RCC 7860 (cell line): ENCODE measurements around the gene KCTD19.
A peak's percentile ranks its signal among the peaks of the same experiment; 100 is the strongest.

ENCODE experiments used
- DNase-seq: peaks from one replicate; pipeline ENCODE4 v3.0.0-alpha.2; 2015; ENCODE audit warnings: low spot score
- FAIRE-seq: peaks from 2 replicates; lab custom pipeline; 2012; peaks lifted over from hg19 to GRCh38; lab: Jason Lieb, UNC

The KCTD19 gene

GRCh38 chr16:67284699-67285646 is 41.6 kb downstream of the KCTD19 start:
- DNase-seq (no peak), FAIRE-seq (no peak)

- no peak for FAIRE-seq
- no peak for DNase-seq
These were observed 42.5 kb downstream of the KCTD19 start for GRCh38 chr16:67283826-67284555.

DNA sequence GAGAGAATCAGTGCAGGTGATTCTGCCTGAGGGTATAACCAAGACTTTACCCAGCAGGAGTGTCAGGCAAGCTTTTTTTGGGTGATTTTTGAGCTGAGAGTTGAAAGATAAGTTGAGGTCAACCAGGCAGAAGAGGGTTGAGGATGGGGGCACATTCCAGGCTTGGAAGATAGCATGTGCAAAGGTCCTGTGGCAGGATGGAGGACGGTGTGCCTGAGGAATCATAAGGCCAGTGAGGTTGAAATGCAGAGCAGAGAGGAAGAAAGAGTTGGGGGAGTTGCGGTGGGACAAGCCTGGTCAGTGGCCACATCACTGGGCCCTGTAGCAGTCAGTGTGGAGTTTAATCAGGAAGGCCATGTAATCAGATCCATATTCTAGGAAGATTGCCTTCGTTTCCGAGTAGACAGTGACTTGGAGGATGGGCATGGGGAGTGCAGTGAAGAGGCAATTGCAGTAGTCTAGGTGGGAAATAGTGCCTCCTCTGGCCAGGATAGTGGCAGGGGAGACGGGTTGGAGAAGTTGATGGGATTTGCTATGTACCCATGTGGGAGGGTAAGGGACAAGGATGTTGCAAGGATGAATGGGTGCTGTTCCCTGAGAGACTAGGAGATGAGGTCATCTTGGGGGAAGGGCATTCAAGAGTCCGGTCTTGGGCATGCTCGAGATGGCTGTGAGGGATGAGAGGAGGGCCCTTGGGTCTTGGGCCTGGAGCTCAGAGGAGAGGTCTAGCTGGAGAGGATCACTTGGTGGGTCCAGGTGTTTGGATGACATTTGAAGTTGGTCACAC is 43.3 kb downstream of the KCTD19 start:
- FAIRE-seq = no peak
- DNase-seq = peak; percentile 37

DNA sequence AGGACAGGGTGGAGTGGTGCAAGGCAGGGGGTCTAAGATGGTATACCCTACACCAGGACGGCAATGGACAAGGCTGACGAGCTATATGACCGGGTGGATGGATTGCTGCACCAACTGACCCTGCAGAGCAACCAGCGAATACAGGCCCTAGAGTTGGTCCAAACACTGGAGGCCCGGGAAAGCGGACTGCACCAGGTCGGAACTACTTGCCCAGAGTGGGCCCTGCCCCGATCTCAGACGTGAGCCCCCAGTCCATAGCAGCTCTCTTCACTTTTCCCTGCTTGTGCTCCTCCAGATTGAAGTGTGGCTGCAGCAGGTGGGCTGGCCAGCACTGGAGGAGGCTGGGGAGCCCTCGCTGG is 44.1 kb downstream of the KCTD19 start:
- FAIRE-seq = no peak

DNA sequence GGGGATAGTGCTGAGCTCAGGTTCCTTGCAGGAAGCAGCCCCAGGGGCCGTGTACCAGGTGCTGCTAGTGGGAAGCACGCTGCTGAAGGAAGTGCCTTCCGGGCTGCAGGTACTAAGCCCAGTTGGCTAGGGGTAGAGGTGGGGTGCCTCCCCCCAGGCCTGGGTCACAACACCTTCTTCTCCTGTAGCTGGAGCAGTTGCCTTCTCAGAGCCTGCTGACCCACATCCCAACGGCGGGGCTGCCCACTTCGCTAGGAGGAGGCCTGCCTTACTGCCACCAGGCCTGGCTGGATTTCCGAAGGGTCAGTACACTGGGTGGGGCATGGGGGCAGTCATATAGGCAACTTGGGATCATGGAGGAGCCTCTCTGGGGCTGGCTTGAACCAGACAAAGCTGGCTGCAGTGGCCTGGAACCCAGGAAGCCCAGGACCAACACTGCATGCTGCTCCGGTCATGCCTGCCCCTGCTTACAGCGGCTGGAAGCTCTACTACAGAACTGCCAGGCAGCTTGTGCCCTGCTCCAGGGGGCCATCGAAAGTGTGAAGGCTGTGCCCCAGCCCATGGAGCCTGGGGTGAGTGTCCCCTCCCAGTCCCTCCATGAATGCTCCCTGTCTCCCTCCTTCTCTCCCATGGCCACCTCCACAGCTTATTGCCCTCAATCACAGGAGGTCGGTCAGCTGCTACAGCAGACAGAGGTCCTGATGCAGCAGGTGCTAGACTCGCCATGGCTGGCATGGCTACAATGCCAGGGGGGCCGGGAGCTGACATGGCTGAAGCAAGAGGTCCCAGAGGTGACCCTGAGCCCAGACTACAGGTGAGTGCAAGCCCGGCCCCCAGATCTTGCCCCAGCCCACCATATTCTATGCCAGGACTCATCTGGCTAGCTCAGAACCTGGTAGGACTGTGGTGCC is 44.8 kb downstream of the KCTD19 start:
- FAIRE-seq = no peak
- no peak for DNase-seq

More for the DNA sequence above, 44.1 kb downstream of the KCTD19 start:
- no peak for DNase-seq

- no peak for FAIRE-seq
- DNase-seq = no peak
These were observed 46.2 kb downstream of the KCTD19 start for GRCh38 chr16:67280090-67281015.

- DNase-seq (peak; percentile 70), FAIRE-seq (no peak)
These were observed 47.0 kb downstream of the KCTD19 start, which contains the start of gene PLEKHG4 for GRCh38 chr16:67279296-67280089. Gene PLEKHG4, plus strand, starts transcription at chr16:67279532. Its CDS starts 513 bp downstream, at chr16:67280045.

GRCh38 chr16:67278773-67279295 is 47.7 kb downstream of the KCTD19 start:
- FAIRE-seq = no peak
- DNase-seq = peak; percentile 19

DNA sequence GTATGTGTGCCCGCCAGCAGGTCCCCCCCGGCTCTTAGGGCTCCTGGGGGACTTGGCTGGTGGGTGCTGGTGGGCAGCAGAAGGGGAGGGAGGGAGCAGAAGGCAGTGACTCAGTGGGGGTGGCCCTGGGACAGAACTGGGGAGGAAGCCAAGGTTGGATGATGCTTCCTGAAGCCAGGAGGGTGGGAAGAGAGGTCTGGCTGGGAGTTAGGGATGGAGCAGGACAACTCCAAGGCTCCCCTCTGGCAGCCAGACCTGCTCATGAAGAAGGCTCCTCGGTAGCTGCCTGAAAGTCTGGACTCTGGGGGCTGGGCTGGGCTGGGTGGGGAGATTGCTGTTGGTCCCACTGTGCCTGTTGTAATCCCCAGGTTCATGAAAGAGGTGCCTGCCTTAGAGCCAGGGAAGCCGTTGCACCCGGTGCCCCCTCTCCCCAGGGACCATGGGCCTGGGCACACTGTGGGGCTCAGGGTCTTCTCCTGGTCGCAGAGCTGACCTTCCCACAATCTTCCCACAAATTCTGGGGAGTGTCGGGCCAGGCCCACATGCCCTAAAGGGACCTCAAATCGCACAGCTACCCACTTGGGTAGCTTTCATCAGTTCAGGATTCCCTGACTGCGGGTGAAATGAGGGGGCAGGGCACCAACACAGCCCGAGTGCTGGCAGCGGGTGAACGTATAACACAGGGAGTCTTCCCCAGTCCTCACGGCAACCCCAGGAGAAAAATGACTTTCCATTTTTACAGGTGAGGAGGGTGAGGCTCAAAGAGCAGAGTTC is 48.4 kb downstream of the KCTD19 start:
- FAIRE-seq (peak; percentile 24), DNase-seq (peak; percentile 72)

GRCh38 chr16:67277294-67277998 is 49.1 kb downstream of the KCTD19 start:
- peak; percentile 98 for FAIRE-seq

DNA sequence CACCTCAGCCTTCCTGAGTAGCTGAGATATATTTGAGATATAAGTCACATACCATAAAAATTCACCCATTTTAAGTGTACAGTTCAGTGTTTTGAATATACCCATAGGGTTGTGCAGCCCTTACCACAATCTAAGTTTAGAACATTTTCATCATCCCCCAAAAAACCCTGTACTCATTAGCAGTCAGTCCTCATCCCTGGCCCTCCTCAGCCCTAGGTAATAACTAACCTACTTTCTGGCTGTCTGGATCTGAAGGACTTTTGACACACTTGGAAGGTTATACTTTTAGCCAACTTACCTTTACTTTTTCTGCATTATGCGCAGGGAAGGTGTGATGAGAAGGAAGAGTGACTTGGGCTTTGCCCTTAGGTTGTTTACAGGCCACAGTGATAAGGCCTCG is 51.2 kb downstream of the KCTD19 start:
- FAIRE-seq = no peak
- DNase-seq = no peak

More at GRCh38 chr16:67277294-67277998, 49.1 kb downstream of the KCTD19 start:
- DNase-seq = peak; percentile 98

DNA sequence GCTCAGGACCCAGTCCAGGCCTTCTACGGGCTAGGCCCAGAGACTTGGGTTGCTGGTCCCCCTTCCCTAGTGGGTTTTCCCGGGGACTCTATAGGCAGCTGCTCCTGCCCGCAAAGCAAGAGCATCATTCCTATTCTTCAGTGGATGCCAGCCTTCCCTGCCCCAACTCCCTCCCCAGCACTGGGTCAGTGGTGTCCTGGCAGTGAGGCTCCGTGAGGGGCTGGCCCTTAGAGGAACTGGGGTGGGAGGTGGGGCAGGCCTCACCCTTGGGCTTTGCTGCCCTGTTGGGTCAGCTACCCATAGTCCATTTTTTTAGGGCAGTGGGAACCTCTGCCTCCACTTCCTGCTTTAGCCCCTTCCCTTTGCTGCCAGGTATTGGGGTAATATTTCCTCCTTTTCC is 55.1 kb downstream of the KCTD19 start:
- no peak for DNase-seq

GRCh38 chr16:67270931-67271338 is 55.6 kb downstream of the KCTD19 start:
- FAIRE-seq (no peak), DNase-seq (no peak)

More for the DNA sequence above, 55.1 kb downstream of the KCTD19 start:
- FAIRE-seq = no peak

GRCh38 chr16:67269766-67270165 is 56.8 kb downstream of the KCTD19 start:
- peak; percentile 93 for DNase-seq
- peak; percentile 91 for FAIRE-seq

- FAIRE-seq (peak; percentile 94), DNase-seq (peak; percentile 96)
These were observed 58.4 kb downstream of the KCTD19 start for GRCh38 chr16:67268136-67268579.

GRCh38 chr16:67265834-67266233 is 60.7 kb downstream of the KCTD19 start:
- FAIRE-seq (no peak), DNase-seq (no peak)
